ENCODE measurements around the gene NUMA1.

NUMA1 gene

GRCh38 chr11:72048766-72049460, 31.4 kb downstream of the NUMA1 start:
- H3K27ac ChIP-seq (ENCODE audit: poor library complexity, severe bottlenecking): no peak overlapping the region
- H3K27me3 ChIP-seq (ENCODE audit: insufficient read depth, poor library complexity, severe bottlenecking): no peaks in the 10 kb centered on the region
- DNase-seq (ENCODE audit: low spot score): no peak
- H3K9me3 ChIP-seq (ENCODE audit: severe bottlenecking): no peaks in the 10 kb centered on the region
- peaks cover 51% of the 10 kb centered on the region for H3K36me3 ChIP-seq (ENCODE audit: low read depth)
- TF ChIP-seq CTCF (IDR thresholded peaks at IDR 0.05; ENCODE audit: poor library complexity, severe bottlenecking): no peak
- no peak overlapping the region for H3K4me3 ChIP-seq (ENCODE audit: severe bottlenecking)
- no peak for ATAC-seq (ENCODE audit: low read depth)
- H3K4me1 ChIP-seq (ENCODE audit: insufficient read depth, poor library complexity, severe bottlenecking): no peaks in the 10 kb centered on the region

- Histone ChIP-seq H3K27ac (ENCODE audit: poor library complexity, severe bottlenecking) (no peak overlapping the region), H3K4me1 (ENCODE audit: insufficient read depth, poor library complexity, severe bottlenecking) (peaks cover 11% of the 10 kb centered on the region), H3K36me3 (ENCODE audit: low read depth) (peaks cover 41% of the 10 kb centered on the region), H3K4me3 (ENCODE audit: severe bottlenecking) (no peak overlapping the region), H3K27me3 (ENCODE audit: insufficient read depth, poor library complexity, severe bottlenecking) (no peaks in the 10 kb centered on the region), H3K9me3 (ENCODE audit: severe bottlenecking) (no peaks in the 10 kb centered on the region)
- no peak for ATAC-seq (ENCODE audit: low read depth)
- TF ChIP-seq CTCF (IDR thresholded peaks at IDR 0.05; ENCODE audit: poor library complexity, severe bottlenecking): no peak
- no peak for DNase-seq (ENCODE audit: low spot score)
These were observed 34.5 kb downstream of the NUMA1 start for GRCh38 chr11:72045849-72046248.

GRCh38 chr11:72042064-72042745, 38.1 kb downstream of the NUMA1 start:
- ATAC-seq (ENCODE audit: low read depth): no peak
- no peak for TF ChIP-seq CTCF (IDR thresholded peaks at IDR 0.05; ENCODE audit: poor library complexity, severe bottlenecking)
- H3K4me3 ChIP-seq (ENCODE audit: severe bottlenecking): peak overlapping the region; percentile 52
- no peaks in the 10 kb centered on the region for H3K27me3 ChIP-seq (ENCODE audit: insufficient read depth, poor library complexity, severe bottlenecking)
- peak overlapping the region; percentile 84 for H3K27ac ChIP-seq (ENCODE audit: poor library complexity, severe bottlenecking)
- peaks cover 38% of the 10 kb centered on the region for H3K4me1 ChIP-seq (ENCODE audit: insufficient read depth, poor library complexity, severe bottlenecking)
- no peaks in the 10 kb centered on the region for H3K9me3 ChIP-seq (ENCODE audit: severe bottlenecking)
- H3K36me3 ChIP-seq (ENCODE audit: low read depth): peaks cover 12% of the 10 kb centered on the region; the same call in 1 of the 2 replicates
- no peak for DNase-seq (ENCODE audit: low spot score)

- no peak for TF ChIP-seq CTCF (IDR thresholded peaks at IDR 0.05; ENCODE audit: poor library complexity, severe bottlenecking)
- peak overlapping the region; percentile 84 for H3K27ac ChIP-seq (ENCODE audit: poor library complexity, severe bottlenecking)
- DNase-seq (ENCODE audit: low spot score) (no peak), ATAC-seq (ENCODE audit: low read depth) (peak; percentile 70)
- H3K4me1 ChIP-seq (ENCODE audit: insufficient read depth, poor library complexity, severe bottlenecking): peaks cover 38% of the 10 kb centered on the region
- peak overlapping the region; percentile 52 for H3K4me3 ChIP-seq (ENCODE audit: severe bottlenecking)
- H3K36me3 ChIP-seq (ENCODE audit: low read depth): peaks cover 7% of the 10 kb centered on the region; the same call in 1 of the 2 replicates
- H3K27me3 ChIP-seq (ENCODE audit: insufficient read depth, poor library complexity, severe bottlenecking): no peaks in the 10 kb centered on the region
- H3K9me3 ChIP-seq (ENCODE audit: severe bottlenecking): no peaks in the 10 kb centered on the region
These were observed 38.8 kb downstream of the NUMA1 start for GRCh38 chr11:72041364-72042063.
